HepG2 (cell line): ENCODE measurements around the gene ANKRD55. TPM values are rescaled to one million over a fixed set of nuclear protein-coding genes. Genes with fewer than 3 reads are reported as not detected.

Experiments
- ATM ChIP-seq: fragments of 450-650 bp; IDR thresholded peaks from 2 replicates; pipeline ENCODE4 v1.7.1; 2017; ENCODE audit warnings: mild to moderate bottlenecking, borderline replicate concordance
- EED ChIP-seq: sonication (generic); formaldehyde crosslinking; IDR thresholded peaks from 2 replicates; pipeline ENCODE4 v1.5.0; 2020; ENCODE audit warnings: mild to moderate bottlenecking, missing genetic modification reagents
- FUBP1 ChIP-seq: sonication (generic); formaldehyde crosslinking; IDR thresholded peaks from 2 replicates; pipeline ENCODE4 v1.5.1; 2020; ENCODE audit warnings: missing genetic modification reagents, mild to moderate bottlenecking, borderline replicate concordance
- HMG20A ChIP-seq: IDR thresholded peaks from 2 replicates; pipeline ENCODE4 v1.6.1; 2016; ENCODE audit warnings: borderline replicate concordance
- IKZF1 ChIP-seq: fragments of 450-650 bp; IDR thresholded peaks from 2 replicates; pipeline ENCODE4 v1.7.1; 2016
- ZNF329 ChIP-seq: sonication (generic); formaldehyde crosslinking; IDR thresholded peaks from 2 replicates; pipeline ENCODE4 v1.9.0; 2021; ENCODE audit warnings: low read depth, mild to moderate bottlenecking, missing genetic modification reagents
- ZNF510 ChIP-seq: sonication (generic); formaldehyde crosslinking; IDR thresholded peaks from 2 replicates; pipeline ENCODE4 v1.4.0; 2020; ENCODE audit warnings: low read depth, mild to moderate bottlenecking, missing genetic modification reagents
- ZNF567 ChIP-seq: sonication (generic); formaldehyde crosslinking; IDR thresholded peaks from 2 replicates; pipeline ENCODE4 v1.8.1; 2023; ENCODE audit warnings: mild to moderate bottlenecking, missing genetic modification reagents, borderline replicate concordance
- ZNF691 ChIP-seq: sonication (generic); formaldehyde crosslinking; IDR thresholded peaks from 2 replicates; pipeline ENCODE4 v1.4.0; 2020; ENCODE audit warnings: missing genetic modification reagents, low read depth, mild to moderate bottlenecking, borderline replicate concordance
- polyA plus RNA-seq, 8 experiments: library from polyadenylated mRNA; depleted of rRNA in 3 of 8; stranded (reverse) in 7 of 8; unstranded in 1 of 8; fragments of >200 nt; fragmentation: Illumina TruSeq in 4 of 8; extraction: Trizol in 4 of 8; gene quantifications; 2 replicates each; pipeline versions ENCODE4 v1.2.1 to v1.2.3, GENCODE V29; 2011 to 2016; ENCODE audit warnings: low read depth in 4 of 8, missing spikeins in 1 of 8, mixed read lengths in 1 of 8; ENCODE audit not compliant: insufficient read depth in 1 of 8
- total RNA-seq, 5 experiments: library from RNA; depleted of rRNA; stranded (reverse); fragments of >200 nt; fragmentation: Illumina TruSeq; extraction: Trizol; gene quantifications; 2 replicates each; pipeline ENCODE4 v1.2.3, GENCODE V29; 2016; ENCODE audit warnings: low read depth in 1 of 5
- TF ChIP-seq, protein P1 (sequence below): sonication (generic); formaldehyde crosslinking; IDR thresholded peaks from 2 replicates; pipeline ENCODE4 v1.4.0; 2020; ENCODE audit warnings: missing genetic modification reagents, borderline replicate concordance

ANKRD55 gene
- total and polyA plus RNA-seq, 2 of the 13 experiments (the other 11 are each of a cell fraction or from before 2014, with no cell fraction given) = 0.11 to 0.28 TPM

GRCh38 chr5:56230576-56230975 lies 2.6 kb downstream of the ANKRD55 start (continued):
- TF ChIP-seq, protein P1, sequence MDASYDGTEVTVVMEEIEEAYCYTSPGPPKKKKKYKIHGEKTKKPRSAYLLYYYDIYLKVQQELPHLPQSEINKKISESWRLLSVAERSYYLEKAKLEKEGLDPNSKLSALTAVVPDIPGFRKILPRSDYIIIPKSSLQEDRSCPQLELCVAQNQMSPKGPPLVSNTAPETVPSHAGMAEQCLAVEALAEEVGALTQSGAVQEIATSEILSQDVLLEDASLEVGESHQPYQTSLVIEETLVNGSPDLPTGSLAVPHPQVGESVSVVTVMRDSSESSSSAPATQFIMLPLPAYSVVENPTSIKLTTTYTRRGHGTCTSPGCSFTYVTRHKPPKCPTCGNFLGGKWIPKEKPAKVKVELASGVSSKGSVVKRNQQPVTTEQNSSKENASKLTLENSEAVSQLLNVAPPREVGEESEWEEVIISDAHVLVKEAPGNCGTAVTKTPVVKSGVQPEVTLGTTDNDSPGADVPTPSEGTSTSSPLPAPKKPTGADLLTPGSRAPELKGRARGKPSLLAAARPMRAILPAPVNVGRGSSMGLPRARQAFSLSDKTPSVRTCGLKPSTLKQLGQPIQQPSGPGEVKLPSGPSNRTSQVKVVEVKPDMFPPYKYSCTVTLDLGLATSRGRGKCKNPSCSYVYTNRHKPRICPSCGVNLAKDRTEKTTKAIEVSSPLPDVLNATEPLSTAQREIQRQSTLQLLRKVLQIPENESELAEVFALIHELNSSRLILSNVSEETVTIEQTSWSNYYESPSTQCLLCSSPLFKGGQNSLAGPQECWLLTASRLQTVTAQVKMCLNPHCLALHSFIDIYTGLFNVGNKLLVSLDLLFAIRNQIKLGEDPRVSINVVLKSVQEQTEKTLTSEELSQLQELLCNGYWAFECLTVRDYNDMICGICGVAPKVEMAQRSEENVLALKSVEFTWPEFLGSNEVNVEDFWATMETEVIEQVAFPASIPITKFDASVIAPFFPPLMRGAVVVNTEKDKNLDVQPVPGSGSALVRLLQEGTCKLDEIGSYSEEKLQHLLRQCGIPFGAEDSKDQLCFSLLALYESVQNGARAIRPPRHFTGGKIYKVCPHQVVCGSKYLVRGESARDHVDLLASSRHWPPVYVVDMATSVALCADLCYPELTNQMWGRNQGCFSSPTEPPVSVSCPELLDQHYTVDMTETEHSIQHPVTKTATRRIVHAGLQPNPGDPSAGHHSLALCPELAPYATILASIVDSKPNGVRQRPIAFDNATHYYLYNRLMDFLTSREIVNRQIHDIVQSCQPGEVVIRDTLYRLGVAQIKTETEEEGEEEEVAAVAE (CRISPR knock-in tag) = no peak
- TF ChIP-seq ZNF510 (CRISPR knock-in tag) = no peak
- no peak for TF ChIP-seq ATM
- TF ChIP-seq ZNF567 = no peak
- TF ChIP-seq EED = no peak
- TF ChIP-seq HMG20A (CRISPR knock-in tag) = no peak
- TF ChIP-seq ZNF329 (CRISPR knock-in tag) = no peak
- no peak for TF ChIP-seq ZNF691
- no peak for TF ChIP-seq IKZF1
- TF ChIP-seq FUBP1 = no peak
